Stimulated activated CD4-positive, alpha-beta T cell treated with anti-CD3 and anti-CD28 coated beads, Interleukin-1b, Interleukin-23, amount 100 ng/mL, for 48 hours (primary cell): ENCODE results near the gene GLIPR2.
"Not testable (repeated sequence)": the region's sequence is repeated elsewhere in the genome, so short reads cannot be mapped to it uniquely, and the experiment has no call there.

ENCODE experiments used
- DNase-seq: peaks from one replicate; pipeline ENCODE4 v3.0.0-alpha.2; 2020

The GLIPR2 gene

GRCh38 chr9:36136272-36136893, at the start of gene GLIPR2:
Gene GLIPR2 (plus strand): TSS chr9:36136733. CDS start chr9:36136779, 46 bp downstream.
- peak; percentile 75 for DNase-seq

- not testable (repeated sequence) for DNase-seq
Observed at GRCh38 chr9:36087054-36087453, 49.5 kb upstream of the GLIPR2 start.

GRCh38 chr9:36088020-36088419, 48.5 kb upstream of the GLIPR2 start:
- DNase-seq, result no peak

GRCh38 chr9:36091026-36091953, 45.2 kb upstream of the GLIPR2 start:
- DNase-seq, result no peak

- no peak for DNase-seq
Observed at GRCh38 chr9:36092014-36092413, 44.5 kb upstream of the GLIPR2 start.

GRCh38 chr9:36092509-36093215, 43.9 kb upstream of the GLIPR2 start:
- DNase-seq, result peak; percentile 41

- DNase-seq, result no peak
Observed at GRCh38 chr9:36093384-36093783, 43.1 kb upstream of the GLIPR2 start.

GRCh38 chr9:36099718-36100117, 36.8 kb upstream of the GLIPR2 start:
- no peak for DNase-seq

- no peak for DNase-seq
Observed at GRCh38 chr9:36100532-36100931, 36.0 kb upstream of the GLIPR2 start.

- DNase-seq, result no peak
Observed at GRCh38 chr9:36101916-36102741, 34.4 kb upstream of the GLIPR2 start.

GRCh38 chr9:36102742-36103495, 33.6 kb upstream of the GLIPR2 start:
- DNase-seq, result peak; percentile 87

GRCh38 chr9:36109071-36109470, 27.5 kb upstream of the GLIPR2 start:
- DNase-seq, result no peak

GRCh38 chr9:36110434-36110833, 26.1 kb upstream of the GLIPR2 start:
- no peak for DNase-seq

- no peak for DNase-seq
Observed at GRCh38 chr9:36112516-36112915, 24.0 kb upstream of the GLIPR2 start.

GRCh38 chr9:36113999-36114398, 22.5 kb upstream of the GLIPR2 start:
- no peak for DNase-seq

GRCh38 chr9:36116593-36116992, 19.9 kb upstream of the GLIPR2 start:
- DNase-seq, result no peak

- DNase-seq, result no peak
Observed at GRCh38 chr9:36118201-36118600, 18.3 kb upstream of the GLIPR2 start.

GRCh38 chr9:36118706-36119105, 17.8 kb upstream of the GLIPR2 start:
- no peak for DNase-seq

- no peak for DNase-seq
Observed at GRCh38 chr9:36119476-36119875, 17.1 kb upstream of the GLIPR2 start.

GRCh38 chr9:36120705-36121104, 15.8 kb upstream of the GLIPR2 start:
- DNase-seq, result no peak

- DNase-seq, result no peak
Observed at GRCh38 chr9:36121971-36122370, 14.6 kb upstream of the GLIPR2 start.

- DNase-seq, result no peak
Observed at GRCh38 chr9:36123515-36123914, 13.0 kb upstream of the GLIPR2 start.
